Measurements from ENCODE around the gene RPL36.

RPL36 gene

DNA sequence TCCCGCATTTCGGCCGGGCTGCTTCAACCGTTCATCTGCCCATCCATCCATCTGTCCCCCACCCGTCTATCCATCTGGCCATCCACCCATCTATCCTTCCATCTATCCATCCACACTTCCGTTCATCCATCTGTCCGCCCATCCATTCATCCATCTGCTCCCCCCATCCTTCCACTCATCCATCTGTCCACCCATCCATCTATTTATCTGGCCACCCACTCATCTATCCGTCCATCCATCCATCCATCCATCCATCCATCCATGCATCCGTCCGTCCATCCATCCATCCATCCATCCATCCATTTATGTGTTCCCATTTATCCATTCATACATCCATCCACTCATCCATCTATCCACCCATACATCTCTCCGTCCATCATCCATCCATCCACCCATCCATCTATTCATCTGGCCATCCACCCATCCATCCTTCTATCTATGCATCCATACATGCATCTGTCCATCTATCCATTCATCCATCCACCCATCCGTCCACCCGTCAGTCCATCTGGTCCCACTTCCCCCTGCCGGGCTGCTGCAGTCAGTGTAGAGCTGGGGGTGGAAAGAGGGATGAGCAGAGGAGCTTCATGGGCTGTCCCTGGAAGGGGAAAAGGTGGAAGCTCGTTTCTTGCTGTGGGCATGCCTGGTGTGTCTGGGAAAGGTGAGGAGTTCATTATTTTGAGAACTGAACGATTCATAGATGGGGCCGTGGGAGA, 8.5 kb upstream of the RPL36 start:
- DNase-seq (ENCODE audit: low spot score) = no peak
- Histone ChIP-seq H3K23ac (ENCODE audit: low read depth, low read length, poor library complexity) (peak overlapping the region; percentile 95), H3K4me1 (ENCODE audit: control insufficient read depth in 2 of 2, insufficient read depth in 1 of 2, low read depth in 1 of 2, low read length in 2 of 2) (peaks cover 10 to 26% of the 10 kb centered on the region in 2 donors), H3K36me3 (replicated peaks in 1 of 2; ENCODE audit: control insufficient read depth in 2 of 2, insufficient read depth in 2 of 2, low read length in 2 of 2) (peaks cover 4 to 9% of the 10 kb centered on the region in 2 donors), H4K91ac (ENCODE audit: low read depth, low read length, poor library complexity) (no peak overlapping the region), H2BK12ac (ENCODE audit: low read length) (no peak overlapping the region), H2AK5ac (ENCODE audit: low read depth, low read length) (peak overlapping the region; percentile 95), H3K27ac (replicated peaks; ENCODE audit: low read length) (peak overlapping the region; percentile 27), H4K8ac (ENCODE audit: low read depth, low read length) (peak overlapping the region; percentile 89), H3K9ac (ENCODE audit: low read depth, low read length, poor library complexity) (peak overlapping the region; percentile 93), H3K14ac (ENCODE audit: low read length) (peak overlapping the region; percentile 78), H3K79me1 (ENCODE audit: low read depth, low read length) (peaks cover 16% of the 10 kb centered on the region), H3K4me2 (ENCODE audit: insufficient read depth, low read length, poor library complexity, severe bottlenecking) (peak overlapping the region; percentile 78), H3K9me3 (replicated peaks in 1 of 2; ENCODE audit: control insufficient read depth in 2 of 2, insufficient read depth in 1 of 2, low read depth in 1 of 2, low read length in 2 of 2) (no peaks in the 10 kb centered on the region), H2BK15ac (ENCODE audit: low read length) (peak overlapping the region; percentile 30), H2BK5ac (ENCODE audit: low read length) (peak overlapping the region; percentile 95), H3K18ac (ENCODE audit: low read length) (peak overlapping the region; percentile 98), H3K27me3 (ENCODE audit: control insufficient read depth in 3 of 3, insufficient read depth in 3 of 3, low read depth in 1 of 3, low read length in 3 of 3) (no peaks in the 10 kb centered on the region), H2AFZ (ENCODE audit: low read length) (peak overlapping the region; percentile 84), H3K4me3 (ENCODE audit: low read length in 2 of 2) (peak overlapping the region; percentile 63 to 90), H2BK120ac (ENCODE audit: low read depth, low read length) (no peak overlapping the region), H3K4ac (ENCODE audit: low read length) (no peak overlapping the region)
- 100% methylated on average over 1 of the region's 17 CpGs; no CpG with 5 or more reads in 1 of the 2 donors for WGBS, 2 donors (ENCODE audit: extremely low coverage in 2 of 2, insufficient read length in 2 of 2, insufficient replicate concordance in 1 of 2)

DNA sequence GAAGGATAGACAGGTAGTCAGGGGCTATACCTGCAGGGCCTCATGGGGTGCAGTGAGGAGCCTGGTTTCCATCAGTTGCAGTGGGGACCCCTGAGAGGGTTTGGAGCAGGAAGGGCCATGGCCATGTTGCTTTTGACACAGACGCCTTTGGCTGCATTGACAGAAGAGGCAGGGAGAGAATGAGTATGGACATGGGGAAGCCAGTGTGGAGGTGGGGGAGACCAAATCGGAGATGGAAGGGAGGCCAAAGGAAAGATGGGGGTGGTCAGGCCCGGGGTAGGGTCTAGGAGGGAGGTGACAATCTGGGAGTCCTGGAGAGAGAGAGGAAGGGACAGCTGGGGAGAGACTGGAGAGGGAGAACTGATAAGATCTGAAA, 8.0 kb upstream of the RPL36 start:
- no CpG with 5 or more reads among the region's 3 CpGs for WGBS, 2 donors (ENCODE audit: extremely low coverage in 2 of 2, insufficient read length in 2 of 2, insufficient replicate concordance in 1 of 2)
- Histone ChIP-seq H3K9me3 (replicated peaks in 1 of 2; ENCODE audit: control insufficient read depth in 2 of 2, insufficient read depth in 1 of 2, low read depth in 1 of 2, low read length in 2 of 2) (no peaks in the 10 kb centered on the region), H2AFZ (ENCODE audit: low read length) (no peak overlapping the region)

DNA sequence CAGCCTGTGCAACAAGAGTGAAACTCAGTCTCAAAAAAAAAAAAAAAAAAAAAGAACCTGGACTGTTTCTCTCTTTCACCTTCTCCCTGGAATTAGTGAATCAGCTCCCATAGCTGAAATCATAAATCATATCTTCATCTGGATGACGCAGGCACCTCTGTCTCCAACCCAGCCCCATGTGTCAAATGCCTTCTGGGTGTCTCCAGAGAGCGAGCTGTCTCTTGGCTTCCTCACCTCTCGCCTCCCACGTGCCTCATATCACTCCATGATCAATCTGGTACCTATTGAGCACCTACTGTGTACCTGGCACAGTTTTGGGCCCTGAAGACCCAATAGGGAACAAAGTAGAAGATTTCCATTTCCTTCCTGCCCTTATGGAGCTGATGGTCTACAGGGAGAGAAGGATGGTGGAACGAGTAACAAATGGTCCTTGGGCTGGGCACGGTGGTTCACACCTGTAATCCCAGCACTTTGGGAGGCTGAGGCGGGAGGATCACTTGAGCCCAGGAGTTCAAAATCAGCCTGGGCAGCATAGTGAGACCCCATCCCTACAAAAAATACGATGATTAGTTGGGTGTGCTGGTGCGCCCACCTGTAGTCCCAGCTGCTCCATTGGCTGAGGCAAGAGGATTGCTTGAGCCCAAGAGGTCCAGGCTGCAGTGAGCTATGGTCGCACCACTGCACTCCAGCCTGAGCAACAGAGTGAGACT, 6.8 kb upstream of the RPL36 start:
- no peak for DNase-seq (ENCODE audit: low spot score)

More for the DNA sequence above, 8.0 kb upstream of the RPL36 start:
- Histone ChIP-seq H2BK120ac (ENCODE audit: low read depth, low read length) (no peak overlapping the region), H3K4ac (ENCODE audit: low read length) (no peak overlapping the region), H3K4me3 (ENCODE audit: low read length in 2 of 2) (peak overlapping the region in 1 of 2 donors; percentile 63), H3K18ac (ENCODE audit: low read length) (no peak overlapping the region), H2BK5ac (ENCODE audit: low read length) (no peak overlapping the region), H2AK5ac (ENCODE audit: low read depth, low read length) (no peak overlapping the region), H3K79me1 (ENCODE audit: low read depth, low read length) (peaks cover 13% of the 10 kb centered on the region), H4K91ac (ENCODE audit: low read depth, low read length, poor library complexity) (no peak overlapping the region), H3K14ac (ENCODE audit: low read length) (no peak overlapping the region), H3K4me2 (ENCODE audit: insufficient read depth, low read length, poor library complexity, severe bottlenecking) (peak overlapping the region; percentile 21), H3K23ac (ENCODE audit: low read depth, low read length, poor library complexity) (no peak overlapping the region), H3K27me3 (ENCODE audit: control insufficient read depth in 3 of 3, insufficient read depth in 3 of 3, low read depth in 1 of 3, low read length in 3 of 3) (no peaks in the 10 kb centered on the region), H3K9ac (ENCODE audit: low read depth, low read length, poor library complexity) (no peak overlapping the region), H3K27ac (replicated peaks; ENCODE audit: low read length) (no peak overlapping the region), H3K36me3 (replicated peaks in 1 of 2; ENCODE audit: control insufficient read depth in 2 of 2, insufficient read depth in 2 of 2, low read length in 2 of 2) (peaks cover 4 to 9% of the 10 kb centered on the region in 2 donors), H3K4me1 (ENCODE audit: control insufficient read depth in 2 of 2, insufficient read depth in 1 of 2, low read depth in 1 of 2, low read length in 2 of 2) (peaks cover 10 to 26% of the 10 kb centered on the region in 2 donors), H2BK15ac (ENCODE audit: low read length) (no peak overlapping the region), H2BK12ac (ENCODE audit: low read length) (no peak overlapping the region), H4K8ac (ENCODE audit: low read depth, low read length) (no peak overlapping the region)
- DNase-seq (ENCODE audit: low spot score) = no peak

More for the DNA sequence above, 6.8 kb upstream of the RPL36 start:
- H2BK120ac ChIP-seq (ENCODE audit: low read depth, low read length) = no peak overlapping the region
- H3K36me3 ChIP-seq (replicated peaks in 1 of 2; ENCODE audit: control insufficient read depth in 2 of 2, insufficient read depth in 2 of 2, low read length in 2 of 2) = peaks cover 0 to 2% of the 10 kb centered on the region in 2 donors
- H3K14ac ChIP-seq (ENCODE audit: low read length) = no peak overlapping the region
- no peak overlapping the region for H2AK5ac ChIP-seq (ENCODE audit: low read depth, low read length)
- H3K18ac ChIP-seq (ENCODE audit: low read length) = no peak overlapping the region
- peaks cover 10 to 26% of the 10 kb centered on the region in 2 donors for H3K4me1 ChIP-seq (ENCODE audit: control insufficient read depth in 2 of 2, insufficient read depth in 1 of 2, low read depth in 1 of 2, low read length in 2 of 2)
- no peaks in the 10 kb centered on the region for H3K27me3 ChIP-seq (ENCODE audit: control insufficient read depth in 3 of 3, insufficient read depth in 3 of 3, low read depth in 1 of 3, low read length in 3 of 3)
- no peaks in the 10 kb centered on the region for H3K9me3 ChIP-seq (replicated peaks in 1 of 2; ENCODE audit: control insufficient read depth in 2 of 2, insufficient read depth in 1 of 2, low read depth in 1 of 2, low read length in 2 of 2)
- no peak overlapping the region for H3K4ac ChIP-seq (ENCODE audit: low read length)
- H2BK5ac ChIP-seq (ENCODE audit: low read length) = no peak overlapping the region
- H3K27ac ChIP-seq (replicated peaks; ENCODE audit: low read length) = no peak overlapping the region
- peaks cover 18% of the 10 kb centered on the region for H3K79me1 ChIP-seq (ENCODE audit: low read depth, low read length)
- no peak overlapping the region for H4K8ac ChIP-seq (ENCODE audit: low read depth, low read length)
- H2BK15ac ChIP-seq (ENCODE audit: low read length) = no peak overlapping the region
- H3K4me2 ChIP-seq (ENCODE audit: insufficient read depth, low read length, poor library complexity, severe bottlenecking) = no peak overlapping the region
- no peak overlapping the region for H4K91ac ChIP-seq (ENCODE audit: low read depth, low read length, poor library complexity)
- no peak overlapping the region for H2BK12ac ChIP-seq (ENCODE audit: low read length)
- no CpG with 5 or more reads among the region's 10 CpGs for WGBS, 2 donors (ENCODE audit: extremely low coverage in 2 of 2, insufficient read length in 2 of 2, insufficient replicate concordance in 1 of 2)
- no peak overlapping the region for H3K4me3 ChIP-seq (ENCODE audit: low read length in 2 of 2)
- H3K9ac ChIP-seq (ENCODE audit: low read depth, low read length, poor library complexity) = no peak overlapping the region
- H3K23ac ChIP-seq (ENCODE audit: low read depth, low read length, poor library complexity) = no peak overlapping the region
- no peak overlapping the region for H2AFZ ChIP-seq (ENCODE audit: low read length)

Data from neuronal stem cell (in vitro differentiated cells).